H9 (cell line): ENCODE data around the gene ETFRF1. TPM values are rescaled to one million over a fixed set of nuclear protein-coding genes. Genes with fewer than 3 reads are reported as not detected.

Experiments
- DNase-seq: peaks from one replicate; pipeline ENCODE4 v3.0.0-alpha.2; 2017
- H2AFZ ChIP-seq: one replicate; pipeline ENCODE4 v1.6.1; 2013; ENCODE audit warnings: mild to moderate bottlenecking, low read length, control low read depth, moderate library complexity
- H2AK5ac ChIP-seq: 2 replicates; pipeline ENCODE4 v1.6.1; 2013; ENCODE audit warnings: low read length, control low read depth, mixed read lengths; ENCODE audit not compliant: insufficient read length
- H2BK120ac ChIP-seq: one replicate; pipeline ENCODE4 v1.6.1; 2013; ENCODE audit warnings: low read depth, mild to moderate bottlenecking, low read length, control low read depth, inconsistent platforms; ENCODE audit not compliant: poor library complexity, severe bottlenecking
- H2BK12ac ChIP-seq: 2 replicates; pipeline ENCODE4 v1.6.1; 2013; ENCODE audit warnings: low read length, control low read depth, mixed read lengths, low read depth; ENCODE audit not compliant: insufficient read length
- H2BK15ac ChIP-seq: 2 replicates; pipeline ENCODE4 v1.6.1; 2013; ENCODE audit warnings: low read depth, low read length, control low read depth
- H2BK20ac ChIP-seq: one replicate; pipeline ENCODE4 v1.6.1; 2013; ENCODE audit warnings: low read depth, mild to moderate bottlenecking, low read length, control low read depth, inconsistent platforms; ENCODE audit not compliant: poor library complexity, severe bottlenecking
- H2BK5ac ChIP-seq: 2 replicates; pipeline ENCODE4 v1.6.1; 2013; ENCODE audit warnings: low read length, control low read depth, mixed read lengths; ENCODE audit not compliant: insufficient read length
- H3K14ac ChIP-seq: 2 replicates; pipeline ENCODE4 v1.6.1; 2013; ENCODE audit warnings: low read length, control low read depth; ENCODE audit not compliant: insufficient read depth
- H3K18ac ChIP-seq: 2 replicates; pipeline ENCODE4 v1.6.1; 2013; ENCODE audit warnings: low read depth, mild to moderate bottlenecking, mixed read lengths, low read length, control low read depth; ENCODE audit not compliant: insufficient read length
- H3K23ac ChIP-seq: 2 replicates; pipeline ENCODE4 v1.6.1; 2013; ENCODE audit warnings: low read length, control low read depth, mixed read lengths, low read depth; ENCODE audit not compliant: insufficient read length
- H3K23me2 ChIP-seq: 2 replicates; pipeline ENCODE4 v1.6.1; 2013; ENCODE audit warnings: low read depth, mild to moderate bottlenecking, mixed read lengths, low read length, control low read depth; ENCODE audit not compliant: insufficient read length, poor library complexity, severe bottlenecking
- H3K27ac ChIP-seq: 2 replicates; pipeline ENCODE4 v1.5.1; 2013; ENCODE audit warnings: low read length, control low read depth, mixed read lengths, low read depth; ENCODE audit not compliant: insufficient read length
- H3K27me3 ChIP-seq: 2 replicates; pipeline ENCODE4 v1.6.1; 2013; ENCODE audit warnings: low read length, control low read depth, inconsistent platforms; ENCODE audit not compliant: insufficient read depth
- H3K4ac ChIP-seq: 2 replicates; pipeline ENCODE4 v1.6.1; 2013; ENCODE audit warnings: low read depth, mild to moderate bottlenecking, control low read depth, inconsistent platforms, low read length, moderate library complexity
- H3K4me1 ChIP-seq: 2 replicates; pipeline ENCODE4 v1.6.1; 2013; ENCODE audit warnings: low read length, control low read depth, inconsistent platforms; ENCODE audit not compliant: insufficient read depth
- H3K4me2 ChIP-seq: 2 replicates; pipeline ENCODE4 v1.6.1; 2013; ENCODE audit warnings: low read length, control low read depth, mixed read lengths; ENCODE audit not compliant: insufficient read length, insufficient read depth
- H3K56ac ChIP-seq: 2 replicates; pipeline ENCODE4 v1.6.1; 2013; ENCODE audit warnings: low read depth, mild to moderate bottlenecking, mixed read lengths, low read length, control low read depth; ENCODE audit not compliant: insufficient read length
- H3K79me1 ChIP-seq: 2 replicates; pipeline ENCODE4 v1.6.1; 2013; ENCODE audit warnings: low read depth, mild to moderate bottlenecking, moderate library complexity, low read length, control low read depth, inconsistent platforms; ENCODE audit not compliant: insufficient read depth, poor library complexity, severe bottlenecking
- H3K79me2 ChIP-seq: 2 replicates; pipeline ENCODE4 v1.6.1; 2013; ENCODE audit warnings: low read length, control low read depth, inconsistent platforms; ENCODE audit not compliant: insufficient read depth
- H3K9ac ChIP-seq: 2 replicates; pipeline ENCODE4 v1.6.1; 2013; ENCODE audit warnings: low read length, control low read depth, mixed read lengths; ENCODE audit not compliant: insufficient read length; ENCODE audit errors: extremely low read depth
- H3K9me3 ChIP-seq: one replicate; pipeline ENCODE4 v1.6.1; 2013; ENCODE audit warnings: low read depth, low read length, inconsistent platforms; ENCODE audit not compliant: control insufficient read depth
- H3T11ph ChIP-seq: one replicate; pipeline ENCODE4 v1.6.1; 2013; ENCODE audit warnings: mild to moderate bottlenecking, low read length, control low read depth, inconsistent platforms
- H4K20me1 ChIP-seq: one replicate; pipeline ENCODE4 v1.6.1; 2013; ENCODE audit not compliant: control insufficient read depth, insufficient read length, insufficient read depth
- H4K5ac ChIP-seq: 2 replicates; pipeline ENCODE4 v1.6.1; 2013; ENCODE audit warnings: low read depth, mild to moderate bottlenecking, mixed read lengths, low read length, control low read depth; ENCODE audit not compliant: insufficient read length
- H4K8ac ChIP-seq: replicated peaks from 2 replicates; pipeline ENCODE4 v1.6.1; 2013; ENCODE audit warnings: low read length, control low read depth, mixed read lengths, low read depth; ENCODE audit not compliant: insufficient read length
- H4K91ac ChIP-seq: 2 replicates; pipeline ENCODE4 v1.6.1; 2013; ENCODE audit warnings: low read depth, mild to moderate bottlenecking, moderate library complexity, mixed read lengths, low read length, control low read depth; ENCODE audit not compliant: insufficient read length
- H3K27ac Mint-ChIP-seq, 3 experiments: 2 replicates in 2 of 3; 3 replicates in 1 of 3; pipeline ENCODE4 v1.8.0; 2020 to 2021; ENCODE audit warnings: mixed read lengths in 3 of 3, mild to moderate bottlenecking in 1 of 3, moderate library complexity in 1 of 3
- H3K27me3 Mint-ChIP-seq: 2 replicates; pipeline ENCODE4 v1.8.0; 2021; ENCODE audit warnings: low read depth, mild to moderate bottlenecking, moderate library complexity, mixed read lengths
- H3K36me3 Mint-ChIP-seq, 3 experiments: 2 replicates in 2 of 3; 3 replicates in 1 of 3; pipeline ENCODE4 v1.8.0; 2020 to 2021; ENCODE audit warnings: low read depth in 3 of 3, mixed read lengths in 3 of 3; ENCODE audit not compliant: insufficient read depth in 1 of 3
- H3K4me1 Mint-ChIP-seq, 2 experiments: 2 replicates each; pipeline ENCODE4 v1.8.0; 2020; ENCODE audit warnings: mixed read lengths in 2 of 2
- H3K4me3 Mint-ChIP-seq, 2 experiments: 2 replicates in 1 of 2; 3 replicates in 1 of 2; pipeline ENCODE4 v1.8.0; 2020 to 2021; ENCODE audit warnings: mild to moderate bottlenecking in 2 of 2, mixed read lengths in 2 of 2, moderate library complexity in 1 of 2
- H3K9me3 Mint-ChIP-seq, 2 experiments: 2 replicates in 1 of 2; 3 replicates in 1 of 2; pipeline ENCODE4 v1.8.0; 2020; ENCODE audit warnings: mild to moderate bottlenecking in 2 of 2, mixed read lengths in 2 of 2, moderate library complexity in 1 of 2
- CTCF ChIP-seq: fragments of 200-600 bp; sonication (generic); conservative IDR thresholded peaks from 3 replicates; pipeline ENCODE4 v1.8.0; 2021; ENCODE audit warnings: antibody characterized with exemption, mild to moderate bottlenecking
- WGBS: extraction: QIAGEN DNeasy Blood & Tissue Kit; methylation state at CpG from one replicate; pipeline ENCODE4 v1.1.7; 2013; ENCODE audit warnings: missing lambda C conversion rate, low lambda C conversion rate, mixed read lengths; ENCODE audit not compliant: insufficient read length; ENCODE audit errors: extremely low coverage; 5-methylcytosine and 5-hydroxymethylcytosine counted together
- total RNA-seq: library from RNA; stranded (reverse); gene quantifications from 2 replicates; pipeline ENCODE4 v1.2.1, GENCODE V29; 2021

ETFRF1 gene
- total RNA-seq, 1 experiment from 2014 or later, result 7.6 TPM

GRCh38 chr12:25162866-25163265 lies 32.2 kb upstream of the ETFRF1 start:
- no peak overlapping the region for H4K8ac ChIP-seq
- H2BK120ac ChIP-seq, result no peak overlapping the region
- Mint-ChIP-seq H3K36me3 (no peaks in the 10 kb centered on the region), H3K27ac (no peak overlapping the region), H3K4me3 (no peak overlapping the region), H3K4me1 (no peaks in the 10 kb centered on the region), H3K27me3 (no peaks in the 10 kb centered on the region), H3K9me3 (no peaks in the 10 kb centered on the region)
- H3K14ac ChIP-seq, result no peak overlapping the region
- no peak overlapping the region for H2AK5ac ChIP-seq
- no peak overlapping the region for H2BK12ac ChIP-seq
- no peak for TF ChIP-seq CTCF
- no peak overlapping the region for H3K56ac ChIP-seq
- no peak overlapping the region for H3K4me2 ChIP-seq
- H3K27me3 ChIP-seq, result no peaks in the 10 kb centered on the region
- H3K18ac ChIP-seq, result no peak overlapping the region
- H2BK5ac ChIP-seq, result no peak overlapping the region
- no peaks in the 10 kb centered on the region for H3K79me2 ChIP-seq
- no peak overlapping the region for H2BK20ac ChIP-seq
- no peaks in the 10 kb centered on the region; the same call in 1 of the 2 replicates for H3K4me1 ChIP-seq
- H2BK15ac ChIP-seq, result no peak overlapping the region
- no peaks in the 10 kb centered on the region for H4K20me1 ChIP-seq
- H3K9me3 ChIP-seq, result no peaks in the 10 kb centered on the region
- no peak overlapping the region for H3K9ac ChIP-seq
- H3K27ac ChIP-seq, result no peak overlapping the region
- no peak overlapping the region for H3T11ph ChIP-seq
- H3K79me1 ChIP-seq, result no peaks in the 10 kb centered on the region
- H3K23me2 ChIP-seq, result no peaks in the 10 kb centered on the region
- DNase-seq, result no peak
- H2AFZ ChIP-seq, result no peak overlapping the region
- H4K91ac ChIP-seq, result no peak overlapping the region
- WGBS, result no CpG with 5 or more reads among the region's 6 CpGs
- H3K23ac ChIP-seq, result no peak overlapping the region
- no peak overlapping the region for H3K4ac ChIP-seq
- H4K5ac ChIP-seq, result no peak overlapping the region
